Astrocyte (in vitro differentiated cells and primary cell): ENCODE results near the gene RPS2. TPM values are rescaled to one million over a fixed set of nuclear protein-coding genes. Genes with fewer than 3 reads are reported as not detected.
A peak's percentile ranks its signal among the peaks of the same experiment; 100 is the strongest.

Source experiments
- DNase-seq: peaks from one replicate; pipeline ENCODE4 v3.0.0-alpha.2; 2010; ENCODE audit warnings: low read depth
- FAIRE-seq: peaks from 2 replicates; lab custom pipeline; 2011; peaks lifted over from hg19 to GRCh38; lab: Jason Lieb, UNC
- H2AFZ ChIP-seq: 2 replicates; pipeline ENCODE4 v1.6.0; 2012; ENCODE audit warnings: low read depth, low read length, inconsistent platforms
- H3K27ac ChIP-seq: 2 replicates; pipeline ENCODE4 v1.5.1; 2011; ENCODE audit warnings: low read depth, low read length, inconsistent platforms
- H3K27me3 ChIP-seq: 2 replicates; pipeline ENCODE4 v1.6.0; 2011; ENCODE audit warnings: low read length, inconsistent platforms; ENCODE audit not compliant: insufficient read depth
- H3K36me3 ChIP-seq: 2 replicates; pipeline ENCODE4 v1.5.1; 2011; ENCODE audit warnings: low read length, inconsistent platforms; ENCODE audit not compliant: insufficient read depth
- H3K4me1 ChIP-seq: 2 replicates; pipeline ENCODE4 v1.5.1; 2011; ENCODE audit warnings: low read length, inconsistent platforms; ENCODE audit not compliant: insufficient read depth
- H3K4me2 ChIP-seq: 2 replicates; pipeline ENCODE4 v1.6.0; 2012; ENCODE audit warnings: low read length, inconsistent platforms
- H3K4me3 ChIP-seq: 2 replicates; pipeline ENCODE4 v1.5.1; 2011; ENCODE audit warnings: low read depth, mild to moderate bottlenecking, low read length, inconsistent platforms; ENCODE audit not compliant: insufficient read depth
- H3K79me2 ChIP-seq: 2 replicates; pipeline ENCODE4 v1.6.0; 2012; ENCODE audit warnings: mild to moderate bottlenecking, low read length, inconsistent platforms; ENCODE audit not compliant: insufficient read depth
- H3K9ac ChIP-seq: 2 replicates; pipeline ENCODE4 v1.6.0; 2012; ENCODE audit warnings: mild to moderate bottlenecking, low read length, inconsistent platforms
- H3K9me3 ChIP-seq: 2 replicates; pipeline ENCODE4 v1.5.1; 2012; ENCODE audit warnings: low read depth, mild to moderate bottlenecking, low read length, inconsistent platforms; ENCODE audit not compliant: insufficient read depth
- H4K20me1 ChIP-seq: 2 replicates; pipeline ENCODE4 v1.6.0; 2012; ENCODE audit warnings: low read length, inconsistent platforms; ENCODE audit not compliant: insufficient read depth
- H3K27ac Mint-ChIP-seq: one replicate; pipeline ENCODE4 v1.8.0; 2021; ENCODE audit warnings: mild to moderate bottlenecking, mixed read lengths; ENCODE audit not compliant: unreplicated experiment
- H3K27me3 Mint-ChIP-seq: one replicate; pipeline ENCODE4 v1.8.0; 2021; ENCODE audit warnings: low read depth, mixed read lengths; ENCODE audit not compliant: unreplicated experiment
- H3K36me3 Mint-ChIP-seq: one replicate; pipeline ENCODE4 v1.8.0; 2021; ENCODE audit warnings: low read depth, mixed read lengths; ENCODE audit not compliant: unreplicated experiment
- H3K4me1 Mint-ChIP-seq: one replicate; pipeline ENCODE4 v1.8.0; 2021; ENCODE audit warnings: low read depth, mixed read lengths; ENCODE audit not compliant: unreplicated experiment
- H3K4me3 Mint-ChIP-seq: one replicate; pipeline ENCODE4 v1.8.0; 2021; ENCODE audit warnings: mild to moderate bottlenecking, moderate library complexity, mixed read lengths; ENCODE audit not compliant: unreplicated experiment
- H3K9me3 Mint-ChIP-seq: one replicate; pipeline ENCODE4 v1.8.0; 2021; ENCODE audit warnings: mild to moderate bottlenecking, mixed read lengths; ENCODE audit not compliant: unreplicated experiment
- EZH2 ChIP-seq: IDR thresholded peaks from 2 replicates; pipeline ENCODE4 v1.6.1; 2012; ENCODE audit warnings: mild to moderate bottlenecking, low read length, inconsistent platforms; ENCODE audit not compliant: insufficient read depth
- total RNA-seq: library from RNA; stranded (reverse); gene quantifications from 2 replicates; pipeline ENCODE4 v1.2.1, GENCODE V29; 2021
- TF ChIP-seq, protein P1 (sequence below): IDR thresholded peaks from 2 replicates; pipeline ENCODE4 v1.5.1; 2011; ENCODE audit warnings: low read depth, mild to moderate bottlenecking, inconsistent platforms, low read length, moderate library complexity; ENCODE audit not compliant: insufficient read depth

The RPS2 gene
- total RNA-seq, 1 donor from 2014 or later, result 2,534 TPM

DNA sequence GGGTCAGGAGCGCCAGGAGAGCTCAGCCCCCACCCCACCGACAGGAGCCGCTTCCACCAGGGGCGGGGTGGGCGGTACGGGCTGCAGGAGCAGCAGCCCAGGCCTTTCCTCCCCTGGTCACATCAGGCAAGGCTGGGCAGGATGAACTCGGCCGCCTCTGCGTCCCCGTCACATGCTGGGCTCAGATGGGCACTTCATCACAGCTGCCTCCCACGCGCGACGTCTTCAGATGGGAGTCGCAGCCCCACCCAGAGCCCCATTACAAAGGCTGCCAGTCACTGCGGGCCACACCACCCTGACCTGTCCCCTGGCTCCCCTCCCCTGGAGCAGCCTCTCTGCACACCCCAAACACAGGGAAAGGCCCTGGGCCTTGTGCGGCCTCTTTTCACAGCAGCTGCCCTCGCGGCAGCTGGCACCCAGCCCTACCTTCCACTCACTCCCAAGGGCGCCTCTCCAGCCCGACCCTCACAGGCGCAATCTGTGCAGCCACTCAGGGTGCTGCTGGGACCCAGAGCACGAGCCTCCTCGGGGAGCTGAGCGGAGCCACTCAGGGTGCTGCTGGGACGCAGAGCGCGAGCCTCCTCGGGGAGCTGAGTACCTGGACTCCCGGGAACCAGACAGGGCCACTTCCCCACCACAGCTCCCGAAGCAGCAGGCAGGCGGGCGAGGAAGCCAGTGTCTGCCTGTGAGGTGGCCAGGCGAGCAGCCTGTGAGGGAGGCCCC lies 40.3 kb upstream of the RPS2 start:
- Mint-ChIP-seq H3K9me3 (no peaks in the 10 kb centered on the region), H3K36me3 (peaks cover 5% of the 10 kb centered on the region)
- H3K27ac ChIP-seq, result no peak overlapping the region

DNA sequence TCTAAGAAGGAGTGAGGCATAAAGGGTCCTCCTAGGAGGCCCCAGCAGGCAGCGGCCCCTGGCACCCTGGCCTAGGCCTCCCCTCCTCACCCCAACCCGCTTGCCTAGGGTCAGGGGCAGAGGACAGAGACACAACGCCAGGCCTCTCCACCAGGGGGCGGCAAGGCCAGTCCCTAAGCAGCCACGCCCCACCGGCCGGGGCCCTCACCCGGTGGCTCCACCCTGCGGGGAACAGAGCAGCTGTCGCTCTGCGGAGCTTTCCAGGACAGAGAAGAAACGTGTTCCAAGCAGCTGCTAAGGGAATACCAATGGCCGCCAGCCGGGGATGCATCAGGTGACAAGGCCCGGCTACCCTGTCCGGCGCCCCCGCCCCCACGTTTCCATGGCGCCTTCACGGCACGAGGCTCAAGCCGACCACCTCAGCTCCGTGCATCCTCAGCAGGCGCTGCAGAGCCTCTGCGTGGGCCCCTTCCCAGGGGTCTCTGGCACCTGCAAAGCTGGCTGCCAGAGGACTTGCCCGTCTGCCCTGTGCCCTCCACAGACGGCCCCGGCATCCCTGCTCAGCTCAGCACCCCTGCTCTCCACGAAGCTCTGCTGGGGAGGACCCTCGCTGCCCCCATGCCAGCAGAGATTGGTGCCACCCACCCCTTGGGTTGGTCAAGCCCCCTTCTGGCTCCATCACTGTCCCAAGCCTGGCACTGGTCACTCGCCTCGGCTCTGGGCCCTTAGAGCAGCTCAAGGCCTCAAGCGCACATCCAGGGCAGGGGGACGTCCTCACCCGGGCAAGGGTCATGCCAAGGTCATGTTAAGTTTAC lies 39.4 kb upstream of the RPS2 start:
- Histone ChIP-seq H4K20me1 (peaks cover 82% of the 10 kb centered on the region), H3K4me2 (peak overlapping the region; percentile 68)

More for the DNA sequence above, 40.3 kb upstream of the RPS2 start:
- DNase-seq (no peak), FAIRE-seq (no peak)
- Histone ChIP-seq H3K4me3 (no peak overlapping the region), H2AFZ (no peak overlapping the region), H3K79me2 (peaks cover 87% of the 10 kb centered on the region), H3K4me1 (peaks cover 34% of the 10 kb centered on the region), H4K20me1 (peaks cover 81% of the 10 kb centered on the region), H3K9ac (no peak overlapping the region), H3K9me3 (no peaks in the 10 kb centered on the region), H3K27me3 (no peaks in the 10 kb centered on the region), H3K36me3 (peaks cover 2% of the 10 kb centered on the region), H3K4me2 (peak overlapping the region; percentile 15)
- no peak overlapping the region for H3K4me3 Mint-ChIP-seq
- H3K4me1 Mint-ChIP-seq, result peaks cover 18% of the 10 kb centered on the region
- no peaks in the 10 kb centered on the region for H3K27me3 Mint-ChIP-seq
- H3K27ac Mint-ChIP-seq, result no peak overlapping the region
- no peak for TF ChIP-seq EZH2
- TF ChIP-seq, protein P1, sequence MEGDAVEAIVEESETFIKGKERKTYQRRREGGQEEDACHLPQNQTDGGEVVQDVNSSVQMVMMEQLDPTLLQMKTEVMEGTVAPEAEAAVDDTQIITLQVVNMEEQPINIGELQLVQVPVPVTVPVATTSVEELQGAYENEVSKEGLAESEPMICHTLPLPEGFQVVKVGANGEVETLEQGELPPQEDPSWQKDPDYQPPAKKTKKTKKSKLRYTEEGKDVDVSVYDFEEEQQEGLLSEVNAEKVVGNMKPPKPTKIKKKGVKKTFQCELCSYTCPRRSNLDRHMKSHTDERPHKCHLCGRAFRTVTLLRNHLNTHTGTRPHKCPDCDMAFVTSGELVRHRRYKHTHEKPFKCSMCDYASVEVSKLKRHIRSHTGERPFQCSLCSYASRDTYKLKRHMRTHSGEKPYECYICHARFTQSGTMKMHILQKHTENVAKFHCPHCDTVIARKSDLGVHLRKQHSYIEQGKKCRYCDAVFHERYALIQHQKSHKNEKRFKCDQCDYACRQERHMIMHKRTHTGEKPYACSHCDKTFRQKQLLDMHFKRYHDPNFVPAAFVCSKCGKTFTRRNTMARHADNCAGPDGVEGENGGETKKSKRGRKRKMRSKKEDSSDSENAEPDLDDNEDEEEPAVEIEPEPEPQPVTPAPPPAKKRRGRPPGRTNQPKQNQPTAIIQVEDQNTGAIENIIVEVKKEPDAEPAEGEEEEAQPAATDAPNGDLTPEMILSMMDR, result no peak

More for the DNA sequence above, 39.4 kb upstream of the RPS2 start:
- Histone ChIP-seq H3K36me3 (peaks cover 2% of the 10 kb centered on the region), H3K4me1 (peaks cover 32% of the 10 kb centered on the region), H3K79me2 (peaks cover 80% of the 10 kb centered on the region), H3K27me3 (no peaks in the 10 kb centered on the region), H3K9me3 (no peaks in the 10 kb centered on the region), H3K4me3 (no peak overlapping the region), H3K9ac (no peak overlapping the region), H3K27ac (no peak overlapping the region), H2AFZ (no peak overlapping the region)
- Mint-ChIP-seq H3K27me3 (no peaks in the 10 kb centered on the region), H3K4me1 (peaks cover 18% of the 10 kb centered on the region), H3K4me3 (no peak overlapping the region), H3K27ac (peak overlapping the region; percentile 41), H3K9me3 (no peaks in the 10 kb centered on the region), H3K36me3 (peaks cover 5% of the 10 kb centered on the region)
- FAIRE-seq (peak; percentile 62), DNase-seq (peak; percentile 50)
- TF ChIP-seq, protein P1, result peak; percentile 66
- no peak for TF ChIP-seq EZH2
